ENCODE data around the gene MICAL3.

The MICAL3 gene

DNA sequence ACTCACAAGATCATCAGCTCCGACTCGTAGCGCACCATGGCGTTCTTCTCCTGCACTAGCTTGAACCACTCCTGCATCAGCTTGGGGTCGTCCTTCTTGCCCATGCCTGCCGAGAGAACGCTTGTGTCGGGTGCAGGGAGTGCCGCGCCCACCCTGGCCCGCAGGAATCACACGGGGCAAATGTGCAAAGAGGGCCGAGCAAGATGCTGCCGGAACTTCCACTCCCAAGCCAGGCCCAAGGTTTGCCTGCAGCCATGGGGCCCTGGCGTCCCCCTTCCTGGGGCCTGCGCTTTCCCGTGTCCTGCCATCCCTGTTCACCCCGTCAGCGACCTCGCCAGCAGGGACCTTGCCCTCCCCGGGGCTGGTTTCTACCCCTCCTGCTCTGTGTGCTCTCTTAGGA, 233.2 kb downstream of the MICAL3 start:
- Histone ChIP-seq H3K27me3 (ENCODE audit: insufficient read depth, poor library complexity, severe bottlenecking) (no peaks in the 10 kb centered on the region), H3K27ac (replicated peaks) (no peak overlapping the region), H3K4me3 (replicated peaks; ENCODE audit: insufficient read depth, low read length) (no peak overlapping the region)
- no peak for DNase-seq (ENCODE audit: low read depth in 1 of 2, low spot score in 1 of 2)
- TF ChIP-seq, protein P1, sequence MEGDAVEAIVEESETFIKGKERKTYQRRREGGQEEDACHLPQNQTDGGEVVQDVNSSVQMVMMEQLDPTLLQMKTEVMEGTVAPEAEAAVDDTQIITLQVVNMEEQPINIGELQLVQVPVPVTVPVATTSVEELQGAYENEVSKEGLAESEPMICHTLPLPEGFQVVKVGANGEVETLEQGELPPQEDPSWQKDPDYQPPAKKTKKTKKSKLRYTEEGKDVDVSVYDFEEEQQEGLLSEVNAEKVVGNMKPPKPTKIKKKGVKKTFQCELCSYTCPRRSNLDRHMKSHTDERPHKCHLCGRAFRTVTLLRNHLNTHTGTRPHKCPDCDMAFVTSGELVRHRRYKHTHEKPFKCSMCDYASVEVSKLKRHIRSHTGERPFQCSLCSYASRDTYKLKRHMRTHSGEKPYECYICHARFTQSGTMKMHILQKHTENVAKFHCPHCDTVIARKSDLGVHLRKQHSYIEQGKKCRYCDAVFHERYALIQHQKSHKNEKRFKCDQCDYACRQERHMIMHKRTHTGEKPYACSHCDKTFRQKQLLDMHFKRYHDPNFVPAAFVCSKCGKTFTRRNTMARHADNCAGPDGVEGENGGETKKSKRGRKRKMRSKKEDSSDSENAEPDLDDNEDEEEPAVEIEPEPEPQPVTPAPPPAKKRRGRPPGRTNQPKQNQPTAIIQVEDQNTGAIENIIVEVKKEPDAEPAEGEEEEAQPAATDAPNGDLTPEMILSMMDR (IDR thresholded peaks at IDR 0.05; ENCODE audit: insufficient read depth, low read length) = no peak
- TF ChIP-seq POLR2AphosphoS5 (IDR thresholded peaks at IDR 0.05; ENCODE audit: low read depth) = no peak
- TF ChIP-seq, protein P2, sequence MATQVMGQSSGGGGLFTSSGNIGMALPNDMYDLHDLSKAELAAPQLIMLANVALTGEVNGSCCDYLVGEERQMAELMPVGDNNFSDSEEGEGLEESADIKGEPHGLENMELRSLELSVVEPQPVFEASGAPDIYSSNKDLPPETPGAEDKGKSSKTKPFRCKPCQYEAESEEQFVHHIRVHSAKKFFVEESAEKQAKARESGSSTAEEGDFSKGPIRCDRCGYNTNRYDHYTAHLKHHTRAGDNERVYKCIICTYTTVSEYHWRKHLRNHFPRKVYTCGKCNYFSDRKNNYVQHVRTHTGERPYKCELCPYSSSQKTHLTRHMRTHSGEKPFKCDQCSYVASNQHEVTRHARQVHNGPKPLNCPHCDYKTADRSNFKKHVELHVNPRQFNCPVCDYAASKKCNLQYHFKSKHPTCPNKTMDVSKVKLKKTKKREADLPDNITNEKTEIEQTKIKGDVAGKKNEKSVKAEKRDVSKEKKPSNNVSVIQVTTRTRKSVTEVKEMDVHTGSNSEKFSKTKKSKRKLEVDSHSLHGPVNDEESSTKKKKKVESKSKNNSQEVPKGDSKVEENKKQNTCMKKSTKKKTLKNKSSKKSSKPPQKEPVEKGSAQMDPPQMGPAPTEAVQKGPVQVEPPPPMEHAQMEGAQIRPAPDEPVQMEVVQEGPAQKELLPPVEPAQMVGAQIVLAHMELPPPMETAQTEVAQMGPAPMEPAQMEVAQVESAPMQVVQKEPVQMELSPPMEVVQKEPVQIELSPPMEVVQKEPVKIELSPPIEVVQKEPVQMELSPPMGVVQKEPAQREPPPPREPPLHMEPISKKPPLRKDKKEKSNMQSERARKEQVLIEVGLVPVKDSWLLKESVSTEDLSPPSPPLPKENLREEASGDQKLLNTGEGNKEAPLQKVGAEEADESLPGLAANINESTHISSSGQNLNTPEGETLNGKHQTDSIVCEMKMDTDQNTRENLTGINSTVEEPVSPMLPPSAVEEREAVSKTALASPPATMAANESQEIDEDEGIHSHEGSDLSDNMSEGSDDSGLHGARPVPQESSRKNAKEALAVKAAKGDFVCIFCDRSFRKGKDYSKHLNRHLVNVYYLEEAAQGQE (IDR thresholded peaks at IDR 0.05; ENCODE audit: insufficient replicate concordance, low read depth) = no peak
- TF ChIP-seq GABPA (IDR thresholded peaks at IDR 0.05; ENCODE audit: low read depth) = no peak
- no peak for TF ChIP-seq SPI1 (IDR thresholded peaks at IDR 0.05; ENCODE audit: borderline replicate concordance, low read depth)

DNA sequence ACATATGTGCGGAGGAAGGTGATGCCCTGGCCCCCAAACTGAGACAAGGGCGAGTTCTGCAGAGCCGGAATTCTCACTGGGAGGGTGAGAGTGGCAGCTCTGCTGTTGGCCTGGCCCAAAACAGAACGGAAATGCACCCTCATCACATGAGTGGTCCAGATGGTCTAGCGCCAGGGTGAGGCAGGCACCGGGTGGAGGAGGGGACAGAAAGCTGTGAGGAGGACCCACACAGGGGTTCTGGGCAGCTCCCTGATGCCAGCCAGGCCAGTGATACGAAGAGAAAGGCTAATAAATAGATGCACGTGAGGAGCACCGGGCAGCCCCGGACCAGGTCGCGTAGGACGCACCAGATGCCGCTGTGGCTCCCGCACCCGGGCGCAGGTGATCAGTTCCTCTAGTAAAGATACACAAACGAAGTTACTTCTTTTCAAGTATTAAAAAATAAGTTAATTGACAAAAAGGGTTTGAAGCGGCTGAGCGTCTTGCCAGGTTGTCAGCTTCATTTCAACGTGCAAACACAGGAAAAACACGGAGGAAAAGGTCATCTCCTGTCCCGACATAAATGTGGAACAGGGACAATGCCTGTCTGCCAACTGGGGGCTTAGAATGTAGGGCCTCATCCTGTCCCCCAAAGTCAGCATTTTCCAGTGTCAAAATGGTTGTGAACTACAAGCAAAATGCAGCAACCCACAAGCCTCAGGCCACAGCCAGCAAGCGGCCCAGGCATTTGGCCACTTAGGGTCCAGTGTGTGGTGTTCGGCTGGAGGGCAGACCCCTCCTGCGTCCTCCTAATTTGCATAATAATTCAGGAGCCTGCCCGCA, 234.8 kb downstream of the MICAL3 start:
- Histone ChIP-seq H3K27me3 (ENCODE audit: insufficient read depth, poor library complexity, severe bottlenecking) (no peaks in the 10 kb centered on the region), H3K4me3 (replicated peaks; ENCODE audit: insufficient read depth, low read length) (no peak overlapping the region), H3K27ac (replicated peaks) (no peak overlapping the region)
- no peak for TF ChIP-seq POLR2AphosphoS5 (IDR thresholded peaks at IDR 0.05; ENCODE audit: low read depth)
- TF ChIP-seq, protein P1 (IDR thresholded peaks at IDR 0.05; ENCODE audit: insufficient read depth, low read length) = no peak
- TF ChIP-seq SPI1 (IDR thresholded peaks at IDR 0.05; ENCODE audit: borderline replicate concordance, low read depth) = no peak
- TF ChIP-seq, protein P2 (IDR thresholded peaks at IDR 0.05; ENCODE audit: insufficient replicate concordance, low read depth) = no peak
- TF ChIP-seq GABPA (IDR thresholded peaks at IDR 0.05; ENCODE audit: low read depth) = no peak
- no peak for DNase-seq (ENCODE audit: low read depth in 1 of 2, low spot score in 1 of 2)

DNA sequence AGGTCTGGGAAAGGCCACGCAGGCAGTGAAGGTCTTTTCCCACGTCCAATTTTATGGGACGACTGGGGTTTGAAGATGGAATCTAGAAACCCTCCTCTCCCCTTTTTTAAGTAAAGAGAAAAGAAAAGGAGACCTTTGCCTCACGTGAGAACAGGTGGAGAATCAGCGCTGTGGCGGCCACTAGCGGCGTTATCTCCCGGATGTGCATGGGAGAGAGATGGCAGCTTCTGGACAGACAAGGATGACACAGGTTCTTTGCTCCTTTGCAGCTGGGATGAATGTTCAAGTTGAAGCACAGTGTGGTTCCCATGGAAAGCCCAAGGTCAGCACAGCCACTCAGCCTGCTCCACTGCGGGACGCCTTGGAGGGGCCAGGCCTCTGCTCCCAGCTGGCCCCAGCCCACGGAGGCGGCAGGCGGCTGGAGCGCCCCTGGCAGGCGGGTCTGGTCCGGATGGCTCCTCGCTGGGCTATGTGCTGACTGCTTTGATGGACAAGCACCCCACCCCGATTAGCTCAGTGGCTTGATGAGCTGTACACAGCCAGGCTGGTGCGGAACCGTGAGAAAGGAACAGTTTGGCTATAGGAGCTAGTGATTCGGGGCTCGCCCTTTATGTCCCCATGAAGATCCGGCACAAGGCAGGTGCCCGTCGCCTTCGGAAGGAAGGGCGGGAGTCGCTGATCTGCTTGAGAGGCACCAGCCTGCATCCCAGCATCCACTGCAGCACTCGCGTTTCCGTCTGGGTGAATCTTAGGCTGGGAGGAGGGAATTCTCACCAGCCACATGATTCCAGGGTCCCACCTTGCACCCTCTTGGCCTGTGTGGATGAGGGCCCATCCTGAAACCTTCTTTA, 235.6 kb downstream of the MICAL3 start:
- TF ChIP-seq GABPA (IDR thresholded peaks at IDR 0.05; ENCODE audit: low read depth) (no peak), SPI1 (IDR thresholded peaks at IDR 0.05; ENCODE audit: borderline replicate concordance, low read depth) (no peak), POLR2AphosphoS5 (IDR thresholded peaks at IDR 0.05; ENCODE audit: low read depth) (no peak)
- TF ChIP-seq, protein P2 (IDR thresholded peaks at IDR 0.05; ENCODE audit: insufficient replicate concordance, low read depth) = no peak
- TF ChIP-seq, protein P1 (IDR thresholded peaks at IDR 0.05; ENCODE audit: insufficient read depth, low read length) = no peak
- H3K4me3 ChIP-seq (replicated peaks; ENCODE audit: insufficient read depth, low read length) = no peak overlapping the region
- no peaks in the 10 kb centered on the region for H3K27me3 ChIP-seq (ENCODE audit: insufficient read depth, poor library complexity, severe bottlenecking)
- no peak for DNase-seq (ENCODE audit: low read depth in 1 of 2, low spot score in 1 of 2)
- no peak overlapping the region for H3K27ac ChIP-seq (replicated peaks)
